ENCODE results near the gene ABL1.

- TF ChIP-seq CTCF (IDR thresholded peaks at IDR 0.05; ENCODE audit: poor library complexity, severe bottlenecking), result no peak
- TF ChIP-seq MXI1 (conservative IDR thresholded peaks at IDR 0.05; ENCODE audit: poor library complexity, severe bottlenecking), result no peak
- no peak for TF ChIP-seq EZH2 (IDR thresholded peaks at IDR 0.05; ENCODE audit: borderline replicate concordance, insufficient read depth, low read length, poor library complexity, severe bottlenecking)
- TF ChIP-seq POLR2AphosphoS5 (IDR thresholded peaks at IDR 0.05), result no peak
- TF ChIP-seq REST (IDR thresholded peaks at IDR 0.05; ENCODE audit: borderline replicate concordance), result no peak
Observed at GRCh38 chr9:130872912-130873503, 38.0 kb downstream of the ABL1 start.

All from neural cell (in vitro differentiated cells).